GM13976 (cell line): ENCODE data around the gene DOCK4.

Experiments
- DNase-seq: peaks from one replicate; pipeline ENCODE4 v3.0.0; 2012; ENCODE audit warnings: low spot score
- CTCF ChIP-seq: IDR thresholded peaks from 2 replicates; pipeline ENCODE4 v1.5.1; 2012; ENCODE audit warnings: borderline replicate concordance, mild to moderate bottlenecking; ENCODE audit not compliant: insufficient read depth; ENCODE audit errors: extremely low read depth, missing control alignments, control extremely low read depth
- in situ Hi-C: fragments of 300-500 bp; cut with MboI; formaldehyde crosslinking; loops from one replicate; pipeline ENCODE4 v1.12.0; 2022; ENCODE audit warnings: low sequenced_read_pairs, mixed read lengths, inconsistent platforms; ENCODE audit not compliant: unreplicated experiment

DOCK4 gene

GRCh38 chr7:112067200-112067599 is 139.0 kb downstream of the DOCK4 start:
- DNase-seq, result no peak
- in situ Hi-C loops, result no loop called here
- no peak for TF ChIP-seq CTCF

DNA sequence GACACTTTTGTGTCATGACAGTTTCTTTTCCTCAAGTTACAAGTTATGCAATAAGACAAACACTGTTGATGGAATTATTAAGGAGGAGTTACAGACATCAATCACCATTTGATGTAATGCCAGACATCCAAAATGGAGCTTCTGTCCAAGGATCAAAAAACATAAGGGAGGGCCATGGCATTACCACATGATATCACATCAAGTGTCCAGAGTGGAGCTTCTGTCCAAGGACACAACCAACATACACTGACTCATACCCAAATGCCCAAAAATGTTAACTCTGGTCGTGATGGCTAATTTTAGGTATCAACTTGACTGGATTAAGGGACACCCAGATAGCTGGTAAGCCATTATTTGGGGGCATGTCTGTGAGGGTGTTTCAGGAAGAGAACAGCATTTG is 140.4 kb downstream of the DOCK4 start:
- TF ChIP-seq CTCF, result no peak
- no peak for DNase-seq
- in situ Hi-C loops, result no loop called here

DNA sequence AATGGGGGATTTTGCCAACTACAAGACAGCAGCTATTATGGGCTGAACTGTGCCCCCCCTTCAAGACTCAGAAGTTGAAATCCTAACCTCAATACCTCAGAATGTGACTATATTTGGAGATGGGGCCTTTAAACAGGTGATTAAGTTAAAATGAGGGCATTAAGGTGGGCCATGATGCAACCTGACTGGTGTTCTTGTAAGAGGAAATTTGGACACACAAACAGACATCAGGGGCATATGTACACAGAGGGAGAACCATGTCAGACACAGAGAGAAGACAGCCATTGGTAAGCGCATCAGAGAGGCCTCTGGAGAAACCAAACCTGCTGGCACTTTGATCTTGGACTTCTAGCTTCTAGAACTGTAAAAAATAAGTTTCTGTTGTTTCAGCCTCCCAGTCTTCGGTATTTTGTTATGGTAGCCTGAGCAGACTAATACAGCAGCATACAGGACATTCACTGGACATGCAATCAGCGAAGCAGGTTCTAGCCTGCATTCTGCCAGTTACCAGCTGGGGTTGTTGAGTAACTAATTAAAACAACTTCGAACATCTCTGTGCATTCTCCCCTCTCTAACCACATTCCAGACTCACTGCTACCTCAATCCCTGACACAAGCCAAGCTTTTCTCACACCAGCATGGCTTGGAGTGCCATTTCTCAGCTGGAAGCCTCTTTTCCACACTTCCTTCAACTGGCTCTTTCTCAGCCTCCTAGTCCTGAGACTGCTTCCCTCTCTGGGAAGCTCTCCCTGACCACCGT is 141.4 kb downstream of the DOCK4 start:
- in situ Hi-C loops, result no loop called here
- TF ChIP-seq CTCF, result no peak
- DNase-seq, result no peak

DNA sequence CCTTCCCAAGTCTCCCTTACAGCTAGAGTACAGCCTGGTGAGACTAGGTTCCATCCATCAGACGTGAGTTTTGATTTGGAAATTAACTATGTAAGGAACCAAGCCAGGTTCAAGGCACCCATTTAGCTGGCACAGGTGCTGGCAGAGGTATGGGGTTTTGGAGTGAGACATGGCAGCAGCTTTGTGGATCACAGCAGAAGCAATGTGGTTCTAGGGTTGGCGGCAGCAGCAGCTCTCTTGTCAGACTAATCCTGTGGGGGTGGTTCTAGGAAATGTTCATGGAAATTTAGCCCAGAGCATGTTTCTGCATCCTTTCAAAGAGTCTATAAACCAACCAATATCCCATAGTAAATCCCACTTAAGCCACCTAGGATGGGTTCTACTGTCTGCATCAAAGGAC is 142.2 kb downstream of the DOCK4 start:
- TF ChIP-seq CTCF, result no peak
- no peak for DNase-seq
- in situ Hi-C loops, result no loop called here

- DNase-seq, result no peak
- no peak for TF ChIP-seq CTCF
- in situ Hi-C loops, result no loop called here
Measured at GRCh38 chr7:112061051-112061450, 145.1 kb downstream of the DOCK4 start.

DNA sequence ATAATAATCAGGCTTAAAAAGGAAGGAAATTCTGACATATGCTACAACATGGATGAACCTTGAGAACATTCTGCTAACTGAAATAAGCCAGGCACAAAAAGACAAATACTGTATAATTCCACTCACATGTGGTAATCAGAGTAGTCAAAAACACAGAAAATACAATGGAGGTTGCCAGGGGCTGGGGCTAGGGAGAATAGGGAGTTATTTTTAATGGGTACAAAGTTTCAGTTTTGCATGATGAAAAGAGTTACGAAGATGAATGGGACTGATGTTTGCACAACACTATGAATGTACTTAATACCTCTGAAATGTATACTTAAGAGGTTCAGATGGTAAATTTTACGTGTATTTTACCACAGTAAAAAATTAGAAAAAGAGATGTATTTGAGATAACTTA is 145.6 kb downstream of the DOCK4 start:
- in situ Hi-C loops, result no loop called here
- no peak for TF ChIP-seq CTCF
- no peak for DNase-seq
